Hematopoietic multipotent progenitor cell treated with erythropoietin and hydrocortisone succinate and interleukin-3 and kit ligand, for 15 days (in vitro differentiated cells): ENCODE results near the gene SPAG16.
"Not testable (repeated sequence)": the region's sequence is repeated elsewhere in the genome, so short reads cannot be mapped to it uniquely, and the experiment has no call there.

Source experiments
- DNase-seq: peaks from one replicate; pipeline ENCODE4 v3.0.0-alpha.2; 2015; ENCODE audit warnings: low spot score

The SPAG16 gene

DNA sequence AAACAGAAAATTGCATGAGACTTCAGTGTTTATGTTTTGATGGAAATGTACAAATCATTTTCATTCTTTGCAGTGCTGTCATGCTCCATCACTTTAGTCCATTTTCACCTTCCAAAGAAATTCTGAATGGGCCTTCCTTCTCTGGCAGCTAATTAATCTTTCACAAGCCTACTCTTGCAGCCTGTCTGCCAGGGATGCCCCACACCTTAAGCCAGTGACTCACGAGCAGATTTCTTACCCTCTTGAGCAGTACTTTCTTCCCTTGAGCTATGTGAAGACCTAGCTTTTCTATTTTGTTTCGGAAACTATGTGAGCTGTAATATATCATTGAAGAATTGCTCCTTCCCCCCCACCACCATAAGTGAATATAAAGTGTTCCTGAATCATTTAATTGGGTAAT lies 722.3 kb downstream of the SPAG16 start:
- DNase-seq = no peak

GRCh38 chr2:214011676-214012075 lies 727.4 kb downstream of the SPAG16 start:
- no peak for DNase-seq

DNA sequence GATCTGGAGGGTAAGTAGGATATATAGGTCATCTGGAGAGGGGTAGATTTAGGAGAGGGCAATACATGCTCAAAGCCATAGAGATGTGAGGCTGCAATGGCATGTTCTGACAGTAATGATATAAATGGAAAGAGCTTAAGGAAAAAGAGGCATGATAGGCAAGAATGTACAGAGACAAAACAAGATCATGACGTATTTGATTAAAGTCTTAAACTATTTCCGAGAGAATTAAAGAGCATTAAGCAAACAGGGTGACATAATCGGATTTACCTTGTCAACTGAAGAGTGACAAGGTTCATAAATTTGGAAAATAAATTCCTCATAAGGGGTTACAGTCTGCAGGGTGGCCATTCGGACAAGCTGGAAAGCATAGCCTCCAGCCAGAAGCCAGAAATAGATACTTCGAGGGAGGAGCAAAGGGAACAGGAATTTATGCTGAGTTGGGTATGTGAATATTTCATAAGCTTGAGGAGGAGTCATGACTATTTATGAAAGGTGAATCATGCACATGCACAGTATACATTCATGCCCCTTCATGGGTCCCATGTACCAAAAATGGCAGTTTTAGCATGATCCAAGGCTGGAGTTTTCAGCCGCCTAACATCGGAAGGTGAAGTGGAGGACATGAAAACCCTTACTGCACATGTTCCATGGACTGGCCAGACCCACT lies 730.4 kb downstream of the SPAG16 start:
- DNase-seq = no peak

DNA sequence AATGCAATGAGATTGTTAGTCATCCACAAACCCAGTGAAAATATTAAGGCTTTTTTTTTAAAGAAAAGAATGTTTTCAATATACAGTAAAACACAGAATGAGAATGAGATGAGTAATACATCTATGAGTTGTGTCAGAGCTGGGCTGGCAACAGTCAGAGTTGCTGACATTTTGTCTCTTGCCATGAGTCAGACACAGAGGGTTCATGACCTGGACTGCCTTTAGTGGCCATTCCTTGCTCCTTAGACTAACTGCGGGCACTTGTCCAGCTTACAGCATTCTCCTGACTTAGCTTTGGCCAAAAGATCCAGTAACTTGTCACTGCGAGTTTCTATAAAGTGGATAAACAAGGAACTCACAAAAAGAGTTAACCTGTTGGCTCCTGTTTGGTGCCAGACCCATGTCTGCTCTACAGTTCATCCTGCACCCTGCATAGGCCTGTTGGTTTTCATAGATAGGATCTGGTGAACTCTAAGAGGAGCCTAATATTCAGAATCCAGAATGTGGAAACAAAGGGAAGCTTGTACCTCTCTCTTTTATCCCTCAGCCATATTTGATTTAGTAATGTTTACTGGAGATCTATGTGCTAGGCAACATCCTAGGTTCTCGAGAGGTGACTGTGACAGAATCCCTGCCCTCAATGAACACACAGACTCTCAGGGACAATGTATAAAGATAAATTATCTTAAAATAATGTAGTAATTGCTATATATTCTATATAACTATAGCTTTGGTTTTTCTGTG lies 735.1 kb downstream of the SPAG16 start:
- DNase-seq = no peak

DNA sequence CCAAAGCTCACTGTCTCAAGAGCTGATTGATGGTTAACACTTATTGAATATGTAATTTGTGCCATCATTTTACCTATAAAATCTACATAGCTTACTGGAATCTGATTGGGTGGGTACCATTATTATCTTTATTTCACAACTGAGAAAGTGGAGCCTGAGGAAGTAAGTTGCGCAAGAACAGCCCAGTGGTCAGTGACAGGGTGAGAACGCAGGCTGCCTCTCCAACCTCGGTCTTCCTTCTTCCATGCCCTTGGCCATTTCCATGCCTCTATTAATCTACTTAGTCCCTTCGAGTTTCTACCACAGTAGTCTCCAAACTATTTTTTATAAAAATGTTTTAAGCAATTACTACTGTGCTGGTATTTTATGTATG lies 735.7 kb downstream of the SPAG16 start:
- no peak for DNase-seq

DNA sequence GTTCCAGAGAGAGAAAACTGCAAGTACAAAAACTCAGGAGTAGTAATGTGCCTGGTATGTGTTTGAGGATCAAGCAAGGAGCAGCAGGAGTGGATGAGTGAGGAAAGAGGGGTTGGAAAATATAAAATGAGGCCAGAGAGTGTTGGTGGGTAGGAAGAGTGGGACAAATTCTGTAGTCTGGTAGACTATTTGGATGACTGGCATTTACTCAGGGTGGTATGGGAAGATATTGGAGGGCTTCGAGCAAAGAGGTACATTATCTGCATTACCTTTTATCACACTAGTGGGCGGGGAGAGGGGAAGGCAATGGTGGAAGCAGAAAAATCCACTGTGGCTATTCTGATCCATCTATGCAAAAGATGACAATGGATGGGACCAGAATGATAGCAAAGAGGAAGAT lies 744.9 kb downstream of the SPAG16 start:
- no peak for DNase-seq

DNA sequence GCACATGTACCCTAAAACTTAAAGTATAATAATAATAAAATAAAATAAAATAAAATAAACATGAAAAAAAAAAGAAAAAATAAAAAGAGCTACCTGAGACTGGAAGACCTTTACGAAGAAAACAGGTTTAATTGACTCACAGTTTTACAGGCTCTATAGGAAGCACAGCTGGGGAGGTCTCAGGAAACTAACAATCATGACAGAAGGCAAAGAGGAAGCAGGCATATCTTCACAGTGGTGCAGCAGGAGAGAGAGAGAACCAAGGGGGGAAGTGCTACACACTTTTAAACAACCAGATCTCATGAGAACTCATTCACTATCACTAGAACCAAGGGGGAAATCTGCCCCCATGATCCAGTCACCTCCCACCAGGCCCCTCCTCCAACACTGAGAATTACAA lies 747.3 kb downstream of the SPAG16 start:
- no peak for DNase-seq

GRCh38 chr2:214034417-214034816 lies 750.2 kb downstream of the SPAG16 start:
- DNase-seq = no peak

GRCh38 chr2:214035091-214035852 lies 751.0 kb downstream of the SPAG16 start:
- DNase-seq = no peak

DNA sequence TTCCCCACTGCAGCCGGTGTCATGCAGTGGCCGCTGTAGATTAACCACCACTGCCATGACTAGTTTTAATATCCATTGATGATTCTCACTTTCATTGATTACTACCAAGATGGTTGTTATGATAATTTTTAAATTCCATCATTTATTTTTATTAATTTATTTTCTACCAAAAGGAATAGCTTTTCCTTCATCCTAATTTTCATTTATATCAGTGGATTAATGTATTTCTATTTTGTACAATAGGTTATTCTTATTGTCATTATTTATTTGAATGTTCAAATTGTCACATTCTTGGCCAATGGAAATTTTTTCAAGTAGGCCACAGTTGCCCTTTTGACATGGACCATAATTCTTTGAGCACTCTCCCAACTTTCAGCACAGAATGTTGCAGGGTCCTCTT lies 751.7 kb downstream of the SPAG16 start:
- no peak for DNase-seq

DNA sequence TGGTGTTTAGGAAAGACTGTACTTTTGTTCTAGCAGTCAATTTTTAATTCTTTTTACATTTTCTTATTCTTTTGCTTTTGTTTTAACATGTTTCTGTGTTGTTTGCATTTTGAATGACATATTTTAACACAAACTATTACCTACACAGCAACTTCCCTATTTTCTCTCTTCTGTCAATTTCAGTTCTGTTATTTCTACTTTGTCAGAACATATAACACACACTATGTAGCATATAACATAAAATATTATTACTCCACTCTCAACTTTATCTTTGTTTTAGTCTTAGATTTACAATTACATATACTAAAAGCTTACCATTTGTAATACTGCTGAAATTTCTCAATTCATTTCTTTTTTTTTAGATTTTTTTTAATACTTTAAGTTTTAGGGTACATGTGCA lies 753.9 kb downstream of the SPAG16 start:
- DNase-seq = no peak

DNA sequence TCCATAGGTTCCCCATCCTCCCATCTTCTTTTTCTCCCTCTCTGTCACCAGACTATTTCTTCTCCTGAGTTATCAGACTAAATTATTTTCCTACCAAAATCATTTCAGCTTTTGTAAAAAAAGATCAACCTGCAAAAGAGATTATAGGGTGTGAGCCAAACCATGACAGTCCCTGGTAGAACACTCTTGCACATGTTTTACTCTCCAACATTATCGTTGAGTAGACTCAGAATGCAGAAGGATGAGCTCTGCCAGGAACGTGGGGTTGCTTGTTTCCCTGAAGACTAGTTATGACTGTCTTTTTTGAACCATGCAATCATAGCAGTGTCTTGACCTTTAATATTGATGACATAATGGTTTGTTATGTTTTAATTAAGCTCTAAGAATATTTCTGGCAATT lies 766.5 kb downstream of the SPAG16 start:
- DNase-seq = no peak

GRCh38 chr2:214051585-214051984 lies 767.3 kb downstream of the SPAG16 start:
- DNase-seq = no peak

DNA sequence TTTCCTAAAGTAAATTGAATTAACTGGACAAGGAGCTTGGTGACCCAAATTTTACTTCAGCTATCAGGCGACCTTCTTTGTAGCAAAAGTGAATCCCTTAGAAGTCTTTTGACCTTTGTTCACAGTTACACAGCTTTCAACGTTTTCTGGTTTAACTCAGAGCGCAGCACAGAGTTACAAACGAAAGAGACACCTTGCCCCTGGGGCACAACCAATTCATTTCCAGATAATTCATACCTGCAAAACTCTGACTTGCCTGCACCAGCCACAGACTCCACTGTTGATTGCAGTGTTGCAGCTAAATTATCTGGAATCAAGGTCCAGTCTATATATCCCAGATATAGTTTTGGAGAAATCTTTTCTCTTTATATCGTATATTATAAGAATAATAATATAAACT lies 768.0 kb downstream of the SPAG16 start:
- no peak for DNase-seq

- DNase-seq = no peak
Measured at GRCh38 chr2:214057986-214058385, 773.7 kb downstream of the SPAG16 start.

GRCh38 chr2:214062279-214062678 lies 778.0 kb downstream of the SPAG16 start:
- not testable (repeated sequence) for DNase-seq

GRCh38 chr2:214064471-214064870 lies 780.2 kb downstream of the SPAG16 start:
- DNase-seq = no peak

DNA sequence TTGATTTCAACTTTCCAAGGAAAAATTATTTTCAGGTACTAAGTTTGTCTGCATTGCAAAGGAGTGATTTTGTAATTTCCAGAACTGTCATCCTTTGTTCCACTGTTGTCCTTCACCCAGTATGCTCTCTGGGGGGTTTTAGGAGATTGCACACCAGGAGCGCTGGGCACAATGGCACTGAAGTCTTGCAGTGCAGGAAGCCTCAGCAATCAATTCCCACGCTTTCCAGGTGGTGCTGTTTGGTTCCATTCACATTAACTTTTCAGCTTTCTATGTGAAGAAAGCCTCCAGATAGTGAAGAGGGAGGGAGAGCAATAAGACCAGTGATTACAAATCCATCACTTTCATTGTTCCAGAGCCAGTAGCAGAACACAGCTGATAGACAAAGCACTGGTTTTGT lies 782.6 kb downstream of the SPAG16 start:
- DNase-seq = no peak

DNA sequence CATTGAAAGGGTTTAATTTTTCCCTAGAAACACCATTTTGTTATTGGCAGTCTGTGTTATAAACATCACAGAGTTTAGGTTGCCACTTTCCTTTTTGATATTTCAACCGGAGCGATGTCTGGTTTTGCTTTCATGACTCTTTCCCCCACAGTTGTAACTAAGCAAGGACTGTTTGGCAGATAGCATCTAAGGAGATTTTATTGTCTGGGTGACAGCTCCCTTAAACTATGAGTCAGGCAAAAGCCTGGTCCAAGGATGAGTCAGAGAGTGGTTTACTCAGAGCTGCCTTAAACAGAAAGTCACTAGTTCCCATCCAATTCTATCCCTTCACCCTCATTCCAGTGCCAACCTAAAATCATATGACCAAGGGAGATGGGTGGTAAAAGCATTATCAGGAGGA lies 785.0 kb downstream of the SPAG16 start:
- no peak for DNase-seq

DNA sequence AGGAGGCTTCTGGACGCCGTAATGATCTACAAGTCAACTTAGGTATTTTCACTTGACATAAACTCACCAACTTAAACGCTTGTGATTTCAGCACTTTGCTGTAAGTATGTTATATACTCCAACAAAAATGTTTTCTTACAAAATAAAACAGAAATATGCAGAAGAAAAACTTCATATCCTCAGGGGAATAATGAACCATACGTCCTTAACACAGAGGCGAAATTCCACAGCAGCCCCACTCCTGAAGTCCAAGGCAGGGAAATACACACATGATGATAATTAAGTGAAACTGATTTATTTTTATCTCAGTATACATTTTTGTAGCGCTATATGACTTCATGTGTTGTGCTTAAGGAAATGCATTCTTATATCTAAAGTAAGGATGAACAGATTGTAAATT lies 791.2 kb downstream of the SPAG16 start:
- DNase-seq = no peak

DNA sequence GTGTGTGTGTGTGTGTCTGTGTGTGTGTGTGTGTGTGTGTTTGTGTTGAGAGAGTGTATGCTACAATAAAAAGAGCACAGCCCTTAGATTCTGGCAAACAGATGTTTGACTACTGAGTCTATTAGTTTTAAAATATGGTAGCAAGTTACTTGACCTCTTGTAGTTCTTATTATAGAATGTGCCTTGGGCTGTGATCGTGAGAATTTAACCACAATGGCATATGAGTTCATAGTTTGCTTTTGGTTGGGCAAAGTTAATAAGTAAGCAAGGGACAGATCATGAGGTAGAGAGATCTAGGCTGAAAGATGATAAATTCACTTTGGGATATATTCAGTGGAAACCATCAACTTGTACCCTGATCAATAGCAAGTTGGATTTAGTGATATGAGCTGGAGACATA lies 792.3 kb downstream of the SPAG16 start:
- no peak for DNase-seq

- DNase-seq = no peak
Measured at GRCh38 chr2:214077727-214078126, 793.5 kb downstream of the SPAG16 start.

DNA sequence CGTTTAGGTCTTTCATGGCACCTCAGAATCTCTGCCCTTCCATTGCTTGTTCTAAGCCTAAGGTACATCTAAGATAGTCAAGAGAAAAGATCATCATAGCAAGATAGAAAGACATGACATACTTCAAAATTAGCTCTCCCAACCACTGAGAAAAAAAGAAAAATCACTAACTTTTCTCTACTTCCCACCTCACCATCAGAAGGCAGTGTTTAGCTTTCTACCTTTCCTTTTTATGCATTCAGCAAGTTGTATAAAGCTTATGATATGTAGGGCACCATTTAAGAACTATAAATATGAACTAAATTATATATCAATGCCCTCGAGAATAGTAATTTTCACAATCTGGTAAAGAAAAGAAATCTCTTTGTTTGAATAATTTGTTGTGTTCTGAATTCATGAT lies 794.8 kb downstream of the SPAG16 start:
- no peak for DNase-seq
